Measurements from ENCODE around the gene GPR146.

GRCh38 chr7:1046722-1047679 is 2.7 kb downstream of the GPR146 start:
- TF ChIP-seq CTCF (IDR thresholded peaks at IDR 0.05) (no peak), POLR2A (IDR thresholded peaks at IDR 0.05) (no peak)
